ENCODE measurements around the gene TMEM121B.

- TF ChIP-seq, protein P1, sequence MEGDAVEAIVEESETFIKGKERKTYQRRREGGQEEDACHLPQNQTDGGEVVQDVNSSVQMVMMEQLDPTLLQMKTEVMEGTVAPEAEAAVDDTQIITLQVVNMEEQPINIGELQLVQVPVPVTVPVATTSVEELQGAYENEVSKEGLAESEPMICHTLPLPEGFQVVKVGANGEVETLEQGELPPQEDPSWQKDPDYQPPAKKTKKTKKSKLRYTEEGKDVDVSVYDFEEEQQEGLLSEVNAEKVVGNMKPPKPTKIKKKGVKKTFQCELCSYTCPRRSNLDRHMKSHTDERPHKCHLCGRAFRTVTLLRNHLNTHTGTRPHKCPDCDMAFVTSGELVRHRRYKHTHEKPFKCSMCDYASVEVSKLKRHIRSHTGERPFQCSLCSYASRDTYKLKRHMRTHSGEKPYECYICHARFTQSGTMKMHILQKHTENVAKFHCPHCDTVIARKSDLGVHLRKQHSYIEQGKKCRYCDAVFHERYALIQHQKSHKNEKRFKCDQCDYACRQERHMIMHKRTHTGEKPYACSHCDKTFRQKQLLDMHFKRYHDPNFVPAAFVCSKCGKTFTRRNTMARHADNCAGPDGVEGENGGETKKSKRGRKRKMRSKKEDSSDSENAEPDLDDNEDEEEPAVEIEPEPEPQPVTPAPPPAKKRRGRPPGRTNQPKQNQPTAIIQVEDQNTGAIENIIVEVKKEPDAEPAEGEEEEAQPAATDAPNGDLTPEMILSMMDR (conservative IDR thresholded peaks at IDR 0.05), result no peak
- TF ChIP-seq ZFX (IDR thresholded peaks at IDR 0.05), result no peak
Measured at GRCh38 chr22:17158568-17159503, 37.7 kb upstream of the TMEM121B start, which contains the start of gene HDHD5.

All from C4-2B (cell line).